D721Med (cell line): ENCODE measurements around the gene RAB3A.
"Not testable (repeated sequence)": the region's sequence is repeated elsewhere in the genome, so short reads cannot be mapped to it uniquely, and the experiment has no call there.

Experiments
- DNase-seq: peaks from one replicate; pipeline ENCODE4 v3.0.0; 2011; ENCODE audit warnings: low spot score; ENCODE audit not compliant: insufficient read length
- FAIRE-seq: peaks from 2 replicates; lab custom pipeline; 2011; peaks lifted over from hg19 to GRCh38; lab: Jason Lieb, UNC
- TF ChIP-seq, protein P1 (sequence below): IDR thresholded peaks from 2 replicates; pipeline ENCODE4 v1.5.1; 2012; ENCODE audit warnings: mild to moderate bottlenecking, control low read depth; ENCODE audit not compliant: insufficient read depth; ENCODE audit errors: missing control alignments

The RAB3A gene

DNA sequence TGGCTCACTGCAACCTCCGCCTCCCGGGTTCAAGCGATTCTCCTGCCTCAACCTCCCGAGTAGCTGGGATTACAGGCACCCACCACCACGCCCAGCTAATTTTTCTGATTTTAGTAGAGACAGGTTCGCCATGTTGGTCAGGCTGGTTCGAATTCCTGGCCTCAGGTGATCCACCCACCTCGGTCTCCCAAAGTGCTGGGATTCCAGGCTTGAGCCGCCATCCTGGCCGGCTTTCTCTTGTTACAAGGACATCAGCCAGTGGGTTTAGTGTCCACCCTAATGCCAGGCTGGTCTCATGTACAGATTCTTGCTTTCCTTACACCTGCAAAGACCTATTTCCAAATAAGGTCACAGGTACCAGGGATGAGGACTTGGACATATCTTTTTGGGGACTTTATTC lies 44.0 kb downstream of the RAB3A start:
- FAIRE-seq = no peak
- TF ChIP-seq, protein P1, sequence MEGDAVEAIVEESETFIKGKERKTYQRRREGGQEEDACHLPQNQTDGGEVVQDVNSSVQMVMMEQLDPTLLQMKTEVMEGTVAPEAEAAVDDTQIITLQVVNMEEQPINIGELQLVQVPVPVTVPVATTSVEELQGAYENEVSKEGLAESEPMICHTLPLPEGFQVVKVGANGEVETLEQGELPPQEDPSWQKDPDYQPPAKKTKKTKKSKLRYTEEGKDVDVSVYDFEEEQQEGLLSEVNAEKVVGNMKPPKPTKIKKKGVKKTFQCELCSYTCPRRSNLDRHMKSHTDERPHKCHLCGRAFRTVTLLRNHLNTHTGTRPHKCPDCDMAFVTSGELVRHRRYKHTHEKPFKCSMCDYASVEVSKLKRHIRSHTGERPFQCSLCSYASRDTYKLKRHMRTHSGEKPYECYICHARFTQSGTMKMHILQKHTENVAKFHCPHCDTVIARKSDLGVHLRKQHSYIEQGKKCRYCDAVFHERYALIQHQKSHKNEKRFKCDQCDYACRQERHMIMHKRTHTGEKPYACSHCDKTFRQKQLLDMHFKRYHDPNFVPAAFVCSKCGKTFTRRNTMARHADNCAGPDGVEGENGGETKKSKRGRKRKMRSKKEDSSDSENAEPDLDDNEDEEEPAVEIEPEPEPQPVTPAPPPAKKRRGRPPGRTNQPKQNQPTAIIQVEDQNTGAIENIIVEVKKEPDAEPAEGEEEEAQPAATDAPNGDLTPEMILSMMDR = no peak
- DNase-seq = no peak

DNA sequence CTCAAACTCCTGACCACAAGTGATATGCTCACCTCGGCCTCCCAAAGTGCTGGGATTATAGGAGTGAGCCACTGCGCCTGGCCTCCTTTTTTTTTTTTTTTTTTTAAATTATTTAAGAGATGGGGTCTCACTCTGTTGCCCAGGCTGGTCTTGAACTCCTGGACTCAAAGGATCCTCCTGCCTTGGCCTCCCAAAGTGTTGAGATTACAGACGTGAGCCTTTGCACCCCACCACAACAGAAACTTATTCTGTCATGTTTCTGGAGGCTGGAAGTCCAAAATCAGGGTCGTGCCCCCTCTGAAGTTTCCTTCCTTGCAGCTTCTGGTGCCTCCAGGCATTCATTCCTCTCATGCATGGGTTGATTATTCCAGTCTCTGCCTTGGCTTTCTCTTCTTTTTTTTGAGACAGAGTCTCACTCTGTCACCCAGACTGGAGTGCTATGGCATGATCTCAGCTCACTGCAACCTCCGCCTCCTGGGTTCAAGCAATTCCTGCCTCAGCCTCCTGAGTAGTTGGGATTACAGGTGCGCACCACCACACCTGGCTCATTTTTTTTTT lies 44.7 kb downstream of the RAB3A start:
- not testable (repeated sequence) for FAIRE-seq, DNase-seq

DNA sequence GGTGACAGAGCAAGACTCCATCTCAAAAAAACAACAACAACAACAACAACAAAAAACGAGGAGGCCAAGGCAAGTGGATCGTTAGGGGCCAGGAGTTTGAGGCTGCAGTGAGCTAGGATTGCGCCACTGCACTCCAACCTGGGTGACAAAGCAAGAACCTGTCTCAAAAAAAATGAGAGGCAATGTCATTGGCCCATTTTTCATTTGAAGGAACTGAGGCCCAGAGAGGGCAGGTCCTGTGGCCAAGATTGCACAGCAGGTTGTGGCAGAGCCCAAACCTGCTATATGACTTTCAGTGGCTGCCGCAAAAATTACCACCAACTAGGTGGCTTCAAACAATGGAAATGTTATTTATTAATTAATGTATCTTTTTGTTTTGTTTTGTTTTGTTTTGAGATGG lies 45.4 kb downstream of the RAB3A start:
- no peak for FAIRE-seq
- no peak for DNase-seq
- TF ChIP-seq, protein P1 = no peak

- no peak for FAIRE-seq
- DNase-seq = no peak
- TF ChIP-seq, protein P1 = no peak
Measured at GRCh38 chr19:18157465-18158063, 46.3 kb downstream of the RAB3A start.

- DNase-seq (no peak), FAIRE-seq (no peak)
- TF ChIP-seq, protein P1 = no peak
Measured at GRCh38 chr19:18156841-18157464, 46.9 kb downstream of the RAB3A start.

- TF ChIP-seq, protein P1 = no peak
- FAIRE-seq (no peak), DNase-seq (no peak)
Measured at GRCh38 chr19:18156268-18156667, 47.6 kb downstream of the RAB3A start.

GRCh38 chr19:18155095-18156087 lies 48.5 kb downstream of the RAB3A start:
- no peak for DNase-seq
- FAIRE-seq = no peak
- TF ChIP-seq, protein P1 = no peak
